HCT116 (cell line): ENCODE data around the gene PCDHA5. TPM values are rescaled to one million over a fixed set of nuclear protein-coding genes. Genes with fewer than 3 reads are reported as not detected.

ENCODE experiments used
- ATAC-seq: fragments of 200-7000 bp; cut with Tn5 transposase; 2 replicates; pipeline ENCODE4 v1.9.1; 2020; ENCODE audit warnings: mild to moderate bottlenecking, moderate library complexity
- BruUV-seq: library from RNA; stranded (reverse); fragments of 400-500 nt; replicated peaks from 2 replicates; lab custom pipeline; 2021; lab: Mats Ljungman, UMichigan
- CTCF ChIA-PET: fragments of 300-600 bp; sonication (Branson Sonifier 250); formaldehyde crosslinking; loops from one replicate; lab custom pipeline; 2021; ENCODE audit warnings: antibody characterized with exemption; lab: Charles Lee
- POLR2A ChIA-PET: fragments of 300-600, 350-600 bp; sonication (Branson Sonifier 250); formaldehyde crosslinking; loops from one replicate; lab custom pipeline; 2021; ENCODE audit warnings: antibody characterized with exemption; lab: Charles Lee
- RAD21 ChIA-PET, 2 experiments: fragments of 300-600 bp; sonication (Branson Sonifier 250); formaldehyde crosslinking; loops; one replicate each; lab custom pipeline; 2023; ENCODE audit warnings: low total read pairs in 2 of 2; ENCODE audit not compliant: uncharacterized antibody in 2 of 2, unreplicated experiment in 2 of 2, low non-redundant PET in 1 of 2; lab: Charles Lee
- DNase-seq: peaks from one replicate; pipeline ENCODE4 v3.0.0-alpha.2; 2010; ENCODE audit warnings: low read depth, low spot score
- H2AFZ ChIP-seq: fragments of 200-600 bp; shearing (Covaris generic), sonication (generic); 2 replicates; pipeline ENCODE4 v1.6.1; 2017; ENCODE audit warnings: low read depth, mixed run types, mixed read lengths, antibody characterized with exemption, low read length; ENCODE audit not compliant: poor library complexity, severe bottlenecking
- H3K27ac ChIP-seq: 2 replicates; pipeline ENCODE4 v1.5.1; 2012; ENCODE audit warnings: low read depth, low read length
- H3K27me3 ChIP-seq: fragments of 200-600 bp; sonication (generic); 2 replicates; pipeline ENCODE4 v1.6.1; 2016; ENCODE audit warnings: mixed run types, low read length, mixed read lengths; ENCODE audit not compliant: insufficient read depth
- H3K36me3 ChIP-seq, 2 experiments: fragments of 200-500 bp in 1 of 2; fragments of 200-600 bp in 1 of 2; sonication (Bioruptor generic) in 1 of 2; sonication (generic) in 1 of 2; 2 replicates each; pipeline versions ENCODE4 v1.5.1 to v1.6.1; 2014 to 2016; ENCODE audit warnings: low read length in 2 of 2, inconsistent platforms in 1 of 2, mixed read lengths in 1 of 2, mixed run types in 1 of 2; ENCODE audit not compliant: insufficient read depth in 2 of 2, control insufficient read depth in 1 of 2
- H3K4me1 ChIP-seq, 2 experiments: fragments of 200-600 bp in 1 of 2; sonication (generic) in 1 of 2; 2 replicates each; pipeline versions ENCODE4 v1.5.1 to v1.6.1; 2012 to 2017; ENCODE audit warnings: low read length in 2 of 2, inconsistent platforms in 1 of 2, mild to moderate bottlenecking in 1 of 2, mixed read lengths in 1 of 2, mixed run types in 1 of 2, moderate library complexity in 1 of 2; ENCODE audit not compliant: insufficient read depth in 2 of 2, control insufficient read depth in 1 of 2
- H3K4me2 ChIP-seq: fragments of 200-600 bp; sonication (generic); 2 replicates; pipeline ENCODE4 v1.6.1; 2017; ENCODE audit warnings: mixed run types, low read length, mixed read lengths
- H3K4me3 ChIP-seq, 2 experiments: fragments of 200-600 bp in 1 of 2; sonication (generic) in 1 of 2; replicated peaks in 1 of 2; 2 replicates each; pipeline ENCODE4 v1.5.1; 2011 to 2016; ENCODE audit warnings: low read length in 2 of 2, control low read depth in 1 of 2, low read depth in 1 of 2, mild to moderate bottlenecking in 1 of 2, mixed read lengths in 1 of 2, mixed run types in 1 of 2
- H3K79me2 ChIP-seq: fragments of 200-600 bp; sonication (generic); 2 replicates; pipeline ENCODE4 v1.6.1; 2017; ENCODE audit warnings: mild to moderate bottlenecking, mixed run types, low read length, moderate library complexity, mixed read lengths; ENCODE audit not compliant: insufficient read depth
- H3K9ac ChIP-seq: fragments of 200-600 bp; sonication (generic); 2 replicates; pipeline ENCODE4 v1.6.1; 2016; ENCODE audit warnings: low read length, mixed read lengths
- H3K9me2 ChIP-seq: fragments of 200-600 bp; sonication (generic), shearing (Covaris generic); 2 replicates; pipeline ENCODE4 v1.6.1; 2017; ENCODE audit warnings: mixed run types, mild to moderate bottlenecking, moderate library complexity; ENCODE audit not compliant: insufficient read depth
- H3K9me3 ChIP-seq, 2 experiments: fragments of 200-500 bp in 1 of 2; fragments of 200-600 bp in 1 of 2; sonication (Bioruptor generic) in 1 of 2; sonication (generic) in 1 of 2; 2 replicates each; pipeline ENCODE4 v1.6.1; 2014 to 2017; ENCODE audit warnings: low read length in 2 of 2, mixed read lengths in 2 of 2, inconsistent platforms in 1 of 2, low read depth in 1 of 2, mild to moderate bottlenecking in 1 of 2, mixed run types in 1 of 2, moderate library complexity in 1 of 2; ENCODE audit not compliant: control insufficient read depth in 1 of 2, insufficient read depth in 1 of 2
- H4K20me1 ChIP-seq: fragments of 200-600 bp; sonication (generic), shearing (Covaris generic); 2 replicates; pipeline ENCODE4 v1.6.1; 2017; ENCODE audit warnings: mixed run types, mild to moderate bottlenecking, moderate library complexity; ENCODE audit not compliant: insufficient read depth
- ATF3 ChIP-seq: IDR thresholded peaks from 2 replicates; pipeline ENCODE4 v1.6.1; 2012
- CBX3 ChIP-seq: IDR thresholded peaks from 2 replicates; pipeline ENCODE4 v1.6.1; 2012; ENCODE audit warnings: low read depth
- CEBPB ChIP-seq: IDR thresholded peaks from 2 replicates; pipeline ENCODE4 v1.6.1; 2012; ENCODE audit warnings: low read depth
- CTCF ChIP-seq, 3 experiments: fragments of 200-600 bp in 1 of 3; sonication (generic) in 1 of 3; IDR thresholded peaks in 2 of 3; conservative IDR thresholded peaks in 1 of 3; 2 replicates each; pipeline ENCODE4 v1.5.1; 2012 to 2017; ENCODE audit warnings: low read depth in 2 of 3, low read length in 2 of 3, antibody characterized with exemption in 1 of 3, borderline replicate concordance in 1 of 3, control low read depth in 1 of 3, mild to moderate bottlenecking in 1 of 3, mixed read lengths in 1 of 3, mixed run types in 1 of 3, moderate library complexity in 1 of 3; ENCODE audit not compliant: insufficient read depth in 1 of 3
- EGR1 ChIP-seq: IDR thresholded peaks from 2 replicates; pipeline ENCODE4 v1.6.1; 2012; ENCODE audit warnings: low read depth
- FOSL1 ChIP-seq: IDR thresholded peaks from 2 replicates; pipeline ENCODE4 v1.6.1; 2012; ENCODE audit warnings: low read depth
- JUND ChIP-seq: IDR thresholded peaks from 2 replicates; pipeline ENCODE4 v1.6.1; 2012
- POLR2A ChIP-seq: IDR thresholded peaks from 2 replicates; pipeline ENCODE4 v1.7.0; 2011; ENCODE audit warnings: borderline replicate concordance; ENCODE audit not compliant: insufficient read depth, insufficient read length; ENCODE audit errors: extremely low read depth
- RAD21 ChIP-seq: IDR thresholded peaks from 2 replicates; pipeline ENCODE4 v1.6.1; 2012; ENCODE audit warnings: low read depth, mild to moderate bottlenecking
- REST ChIP-seq: IDR thresholded peaks from 2 replicates; pipeline ENCODE4 v1.6.1; 2012; ENCODE audit warnings: low read depth
- SIN3A ChIP-seq: IDR thresholded peaks from 2 replicates; pipeline ENCODE4 v1.6.1; 2012; ENCODE audit warnings: low read depth
- SP1 ChIP-seq: IDR thresholded peaks from 2 replicates; pipeline ENCODE4 v1.6.1; 2012; ENCODE audit warnings: low read depth
- SRF ChIP-seq: IDR thresholded peaks from 2 replicates; pipeline ENCODE4 v1.6.1; 2012; ENCODE audit warnings: low read depth
- ZFX ChIP-seq: fragments of 450-650 bp; IDR thresholded peaks from 2 replicates; pipeline ENCODE4 v1.6.1; 2017
- ZNF274 ChIP-seq: fragments of 200-500 bp; sonication (Bioruptor generic); IDR thresholded peaks from 2 replicates; pipeline ENCODE4 v1.6.1; 2014; ENCODE audit warnings: mild to moderate bottlenecking, low read depth, low read length, inconsistent platforms
- intact Hi-C: fragments of 100-400 bp; cut with micrococcal nuclease; formaldehyde crosslinking; loops from 2 replicates; pipeline ENCODE4 v1.10.0; 2022
- total RNA-seq: library from RNA; stranded (reverse); gene quantifications from one replicate; pipeline ENCODE4 v1.2.1, GENCODE V29; 2021; ENCODE audit not compliant: unreplicated experiment

The PCDHA5 gene
- total RNA-seq, 1 experiment from 2014 or later = not detected

GRCh38 chr5:140780512-140780911 is 40.9 kb upstream of the PCDHA5 start:
- intact Hi-C loops = no loop called here
- no TSS peak for BruUV-seq
- no peak overlapping the region for H3K9ac ChIP-seq
- H3K9me3 ChIP-seq = peaks cover 0 to 5% of the 10 kb centered on the region in 2 experiments; a peak in 2 of 4 replicates
- ChIA-PET CTCF (no interaction called here), RAD21 (no interaction called here), POLR2A (no interaction called here)
- ATAC-seq (no peak), DNase-seq (no peak)
- H3K27me3 ChIP-seq = no peaks in the 10 kb centered on the region
- H4K20me1 ChIP-seq = no peaks in the 10 kb centered on the region
- H3K4me1 ChIP-seq = no peaks in the 10 kb centered on the region
- H3K27ac ChIP-seq = no peak overlapping the region
- no peak for TF ChIP-seq ZFX
- TF ChIP-seq POLR2A = no peak
- TF ChIP-seq CBX3 = no peak
- TF ChIP-seq ZNF274 = no peak
- no peak for TF ChIP-seq CTCF (IDR thresholded peaks at IDR 0.05 in 2 of 3, conservative IDR thresholded peaks at IDR 0.05 in 1 of 3; ENCODE audit: borderline replicate concordance in 1 of 3, insufficient read depth in 1 of 3, low read depth in 2 of 3, low read length in 2 of 3)
- TF ChIP-seq SRF = no peak
- no peak for TF ChIP-seq SIN3A
- no peak for TF ChIP-seq SP1
- no peak for TF ChIP-seq REST
- no peak for TF ChIP-seq CEBPB
- TF ChIP-seq RAD21 = no peak
- no peak for TF ChIP-seq JUND
- TF ChIP-seq FOSL1 = no peak
- TF ChIP-seq ATF3 = no peak
- no peak for TF ChIP-seq EGR1
- no peak overlapping the region for H2AFZ ChIP-seq
- H3K9me2 ChIP-seq = no peaks in the 10 kb centered on the region
- no peaks in the 10 kb centered on the region for H3K79me2 ChIP-seq
- no peak overlapping the region for H3K4me2 ChIP-seq
- no peaks in the 10 kb centered on the region for H3K36me3 ChIP-seq
- H3K4me3 ChIP-seq = no peak overlapping the region
